GM19372 (cell line): ENCODE data around the gene TENM3.

Experiments used
- ATAC-seq: cut with Tn5 transposase; IDR thresholded peaks from one replicate; pipeline ENCODE4 v1.9.1; 2021; ENCODE audit warnings: mild to moderate bottlenecking, low read depth, moderate library complexity; ENCODE audit not compliant: unreplicated experiment

TENM3 gene

GRCh38 chr4:182251116-182251515 is 7.9 kb downstream of the TENM3 start:
- no peak for ATAC-seq

GRCh38 chr4:182252220-182252619 is 9.0 kb downstream of the TENM3 start:
- no peak for ATAC-seq

- no peak for ATAC-seq
Observed at GRCh38 chr4:182254026-182254780, 11.0 kb downstream of the TENM3 start.

DNA sequence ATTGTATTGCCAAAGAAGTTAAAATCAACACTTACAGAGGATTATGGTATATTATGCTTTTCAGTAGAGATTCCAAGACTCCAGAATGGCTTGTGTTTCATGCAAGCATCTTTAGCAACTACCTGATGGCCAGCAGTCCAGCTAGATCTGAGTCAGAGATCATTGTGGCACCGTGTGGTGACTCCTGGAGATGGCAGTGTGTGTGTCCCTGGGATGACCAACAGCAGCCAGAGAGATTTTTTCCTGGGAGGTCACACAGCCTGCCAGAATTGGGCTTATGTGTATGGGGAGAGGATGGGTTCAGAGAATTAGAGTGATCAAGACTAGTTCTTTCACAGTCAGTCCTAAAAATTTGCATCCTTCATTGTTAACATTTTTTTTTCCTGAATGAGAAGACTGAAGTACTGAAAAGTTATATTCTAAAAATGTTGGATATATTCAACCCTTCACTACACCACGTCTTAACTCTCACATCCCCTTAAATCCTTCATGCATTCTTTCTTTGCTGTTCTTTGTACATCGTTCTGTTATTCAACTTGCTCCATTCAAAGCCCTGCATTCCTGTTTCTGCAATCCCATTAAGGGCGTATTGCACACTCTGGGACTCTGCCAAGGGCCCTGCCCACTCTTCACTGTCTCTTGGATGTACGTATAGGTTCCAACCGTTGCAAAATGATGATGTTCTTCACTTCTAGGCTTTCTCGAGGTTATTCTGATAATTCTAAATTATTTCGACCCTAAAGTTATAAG is 12.4 kb downstream of the TENM3 start:
- ATAC-seq: no peak

GRCh38 chr4:182257016-182257415 is 13.8 kb downstream of the TENM3 start:
- ATAC-seq: no peak

GRCh38 chr4:182257503-182257902 is 14.3 kb downstream of the TENM3 start:
- no peak for ATAC-seq

GRCh38 chr4:182258441-182259000 is 15.3 kb downstream of the TENM3 start:
- no peak for ATAC-seq

- no peak for ATAC-seq
Observed at GRCh38 chr4:182261651-182262223, 18.5 kb downstream of the TENM3 start.

GRCh38 chr4:182263562-182263961 is 20.4 kb downstream of the TENM3 start:
- ATAC-seq: no peak

GRCh38 chr4:182264139-182264752 is 21.0 kb downstream of the TENM3 start:
- ATAC-seq: no peak

- no peak for ATAC-seq
Observed at GRCh38 chr4:182265881-182266280, 22.7 kb downstream of the TENM3 start.

DNA sequence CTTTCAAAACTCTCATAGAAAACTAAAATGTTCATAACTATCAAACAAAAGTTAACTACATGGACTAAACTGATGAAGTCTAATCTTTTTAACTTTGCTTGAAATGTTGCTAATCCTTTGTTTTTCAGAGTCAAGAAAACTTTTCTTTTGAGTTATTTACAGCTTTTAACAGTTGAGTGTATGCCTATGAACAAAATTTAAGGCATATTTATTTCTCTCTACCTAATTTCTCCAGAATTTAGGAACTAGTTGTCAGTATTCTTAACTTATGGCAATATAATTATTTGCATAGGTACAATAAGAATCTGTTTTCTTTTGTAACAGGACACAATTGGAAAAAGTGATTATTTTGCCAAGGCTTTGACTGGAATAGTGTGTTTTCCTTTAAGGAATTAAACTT is 23.8 kb downstream of the TENM3 start:
- ATAC-seq: no peak

- ATAC-seq: no peak
Observed at GRCh38 chr4:182268966-182269365, 25.8 kb downstream of the TENM3 start.

DNA sequence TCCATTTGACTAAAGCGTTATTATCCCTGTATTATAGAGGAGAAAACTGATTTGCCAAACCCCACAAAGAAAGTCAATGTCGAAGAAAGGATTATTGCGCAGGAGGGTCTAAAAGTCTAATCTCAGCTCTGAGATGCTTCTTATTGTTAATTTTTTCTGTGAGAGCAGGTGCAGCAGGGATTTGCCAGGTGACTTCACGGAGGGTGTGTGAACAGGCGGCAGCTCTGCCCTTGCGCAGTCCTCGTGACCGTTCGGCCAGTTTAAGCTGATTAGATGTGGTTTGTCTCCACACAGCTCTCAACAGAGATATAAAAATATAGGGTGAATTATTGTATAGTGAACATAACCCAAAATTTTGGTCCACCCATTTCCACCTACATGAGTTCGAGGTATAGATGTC is 28.5 kb downstream of the TENM3 start:
- no peak for ATAC-seq

GRCh38 chr4:182272151-182272550 is 28.9 kb downstream of the TENM3 start:
- no peak for ATAC-seq

- ATAC-seq: no peak
Observed at GRCh38 chr4:182273191-182273935, 30.2 kb downstream of the TENM3 start.

DNA sequence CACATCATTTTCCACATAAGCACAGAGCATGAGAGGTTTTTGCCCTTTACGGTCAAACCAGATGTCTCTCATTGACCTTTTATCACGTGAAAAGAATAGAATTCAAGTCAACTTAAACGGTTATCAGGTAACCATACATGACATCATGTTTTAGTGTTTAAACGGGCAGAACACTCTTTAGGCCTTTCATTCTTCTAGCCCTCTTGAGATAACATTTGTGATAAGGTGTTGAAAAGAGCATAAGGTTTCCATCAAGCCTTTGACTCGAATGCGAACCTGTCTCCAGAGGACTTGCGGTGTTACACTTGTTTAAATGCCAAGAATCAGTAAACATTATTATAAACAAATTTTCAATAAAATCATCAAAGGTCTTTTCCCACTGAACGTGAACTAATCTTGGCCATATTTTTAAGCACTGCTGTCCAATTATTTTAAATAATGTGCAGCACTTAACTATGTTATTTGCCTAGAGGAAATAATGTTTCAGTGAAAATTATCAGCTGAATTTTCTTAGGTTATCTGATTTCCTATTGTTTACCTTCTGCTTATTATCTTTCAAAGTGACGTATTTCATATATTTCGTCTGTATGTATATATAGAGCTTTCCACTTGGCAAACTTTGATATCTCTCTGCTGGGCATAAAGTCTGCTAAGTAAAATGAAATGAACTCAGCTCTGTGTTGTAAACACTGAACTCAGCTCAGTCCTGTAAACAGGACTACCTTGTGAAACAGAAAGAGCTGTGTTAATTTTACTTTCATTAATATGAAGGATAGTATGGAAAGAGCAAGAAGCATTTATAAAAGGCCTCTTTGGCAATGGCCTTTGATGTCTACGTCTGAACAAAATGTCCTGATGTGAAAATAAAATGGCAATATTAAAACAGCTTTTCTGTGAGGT is 33.3 kb downstream of the TENM3 start:
- ATAC-seq: no peak

DNA sequence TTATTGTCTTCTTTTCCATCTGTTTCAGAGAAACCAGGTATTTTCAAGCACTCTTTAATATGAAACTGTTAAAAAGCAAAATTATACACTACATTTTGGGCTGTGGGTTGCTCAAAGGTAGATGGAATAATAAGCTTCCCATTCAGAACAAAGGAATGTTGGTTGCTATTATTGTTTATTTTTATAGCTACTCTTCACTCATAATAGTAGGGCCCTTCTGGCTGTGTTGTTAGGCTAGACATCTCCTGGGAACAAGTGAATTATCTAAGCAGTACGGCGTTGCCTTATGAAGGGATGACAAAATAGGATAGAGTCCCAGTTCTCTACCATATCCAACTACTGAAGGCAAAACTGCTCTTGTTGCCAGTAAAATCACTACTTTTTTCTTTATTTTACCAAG is 34.2 kb downstream of the TENM3 start:
- no peak for ATAC-seq

DNA sequence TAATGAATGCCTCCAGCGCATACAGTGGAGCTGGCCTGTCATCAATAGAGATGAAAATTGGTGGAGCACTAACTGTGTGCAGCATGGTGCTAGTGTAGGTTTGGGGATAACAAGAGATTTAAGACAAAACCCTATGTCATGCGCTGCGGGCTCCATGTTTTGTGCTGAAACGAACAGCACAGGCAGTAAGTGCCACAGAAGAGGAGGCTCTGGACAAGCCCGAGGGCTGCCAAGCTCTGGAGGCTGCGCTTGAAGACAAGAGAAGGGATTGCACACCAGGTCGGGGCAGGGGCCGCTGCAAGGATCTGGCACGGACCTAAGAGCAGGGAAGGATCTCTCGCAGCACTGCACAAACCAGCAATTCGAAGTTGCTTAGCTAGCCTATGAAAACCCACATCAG is 35.5 kb downstream of the TENM3 start:
- ATAC-seq: no peak
